ENCODE measurements around the gene NXF1.
"Not testable (repeated sequence)": the region's sequence is repeated elsewhere in the genome, so short reads cannot be mapped to it uniquely, and the experiment has no call there.

Gene NXF1

DNA sequence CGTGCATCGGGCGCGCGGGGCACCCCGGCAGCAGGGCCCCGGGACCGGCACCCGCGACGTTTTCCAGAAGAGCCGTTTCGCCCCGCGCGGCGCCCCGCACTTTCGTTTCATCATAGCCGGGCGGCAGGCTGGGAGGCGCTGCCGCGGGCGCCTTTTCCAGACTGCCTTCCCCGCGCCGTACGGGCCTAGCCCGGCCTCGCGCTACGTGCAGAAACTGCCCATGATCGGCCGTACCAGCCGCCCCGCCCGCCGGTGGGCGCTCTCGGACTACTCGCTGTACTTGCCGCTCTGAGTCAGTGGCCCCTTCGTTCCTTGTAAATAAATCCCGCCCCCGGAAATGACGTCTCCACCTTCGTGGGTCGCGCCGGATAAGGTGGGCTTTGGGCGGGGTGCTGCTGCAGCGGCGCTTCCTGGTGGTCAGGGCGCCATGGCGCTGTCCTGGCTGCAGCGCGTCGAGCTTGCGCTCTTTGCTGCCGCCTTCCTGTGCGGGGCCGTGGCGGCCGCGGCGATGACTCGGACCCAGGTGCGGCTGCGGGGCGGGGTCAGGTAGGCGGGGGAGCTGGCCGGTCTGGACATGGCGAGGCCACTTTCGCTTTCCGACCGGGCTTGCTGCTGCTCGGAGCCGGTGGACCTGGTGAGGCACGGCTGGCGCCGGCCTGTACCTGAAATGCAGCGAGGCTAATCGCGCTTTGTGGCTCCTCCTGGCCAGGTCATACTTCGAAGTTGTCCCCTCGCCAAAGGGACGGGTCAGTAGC, 18.1 kb downstream of the NXF1 start, which contains the start of gene TMEM179B:
TSS of gene TMEM179B (plus strand) at position 398 of the 755 bp plus-strand sequence. CDS start at position 428, 30 bp downstream.
- DNase-seq (ENCODE audit: low spot score) = peak; percentile 96

DNA sequence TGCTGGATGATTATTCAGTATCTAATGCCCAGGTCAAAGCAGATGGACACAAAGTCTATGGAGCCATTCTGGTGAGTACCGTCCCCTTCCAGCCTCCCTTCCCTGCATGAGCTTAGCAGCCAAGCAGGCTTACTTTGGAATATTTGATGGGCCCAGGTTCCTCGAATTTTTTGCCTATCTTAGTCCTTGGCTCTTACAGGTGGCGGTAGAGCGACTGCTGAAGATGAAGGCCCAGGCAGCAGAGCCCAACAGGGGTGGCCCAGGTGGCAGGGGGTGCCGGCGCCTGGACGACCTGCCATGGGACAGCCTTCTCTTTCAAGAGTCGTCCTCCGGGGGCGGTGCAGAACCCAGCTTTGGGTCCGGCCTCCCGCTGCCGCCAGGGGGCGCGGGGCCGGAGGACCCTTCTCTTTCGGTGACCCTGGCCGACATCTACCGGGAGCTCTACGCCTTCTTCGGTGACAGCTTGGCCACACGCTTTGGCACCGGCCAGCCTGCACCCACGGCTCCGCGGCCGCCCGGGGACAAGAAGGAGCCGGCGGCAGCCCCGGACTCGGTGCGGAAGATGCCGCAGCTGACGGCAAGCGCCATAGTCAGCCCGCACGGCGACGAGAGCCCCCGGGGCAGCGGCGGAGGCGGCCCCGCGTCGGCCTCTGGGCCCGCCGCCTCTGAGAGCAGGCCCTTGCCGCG, 18.8 kb downstream of the NXF1 start:
- peak; percentile 92 for DNase-seq (ENCODE audit: low spot score)

DNA sequence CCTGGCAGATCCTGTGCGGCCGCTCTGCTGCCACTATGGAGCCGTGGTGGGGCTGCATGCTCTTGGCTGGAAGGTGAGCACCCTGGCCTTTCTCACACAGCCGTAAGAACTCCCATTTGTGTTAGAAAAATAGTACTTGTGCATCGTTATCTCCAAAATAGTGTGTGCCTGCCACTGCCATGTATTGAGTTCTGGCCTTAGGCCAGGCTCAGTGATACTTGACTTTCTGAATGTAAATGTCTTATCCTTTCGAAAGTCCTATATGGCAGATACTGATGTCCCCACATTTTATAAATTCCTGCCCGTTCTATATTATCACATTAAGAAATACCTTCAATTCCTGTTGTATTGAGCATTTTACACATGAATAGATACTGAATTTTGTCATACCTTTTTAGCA, 22.5 kb downstream of the NXF1 start:
- DNase-seq (ENCODE audit: low spot score) = no peak

DNA sequence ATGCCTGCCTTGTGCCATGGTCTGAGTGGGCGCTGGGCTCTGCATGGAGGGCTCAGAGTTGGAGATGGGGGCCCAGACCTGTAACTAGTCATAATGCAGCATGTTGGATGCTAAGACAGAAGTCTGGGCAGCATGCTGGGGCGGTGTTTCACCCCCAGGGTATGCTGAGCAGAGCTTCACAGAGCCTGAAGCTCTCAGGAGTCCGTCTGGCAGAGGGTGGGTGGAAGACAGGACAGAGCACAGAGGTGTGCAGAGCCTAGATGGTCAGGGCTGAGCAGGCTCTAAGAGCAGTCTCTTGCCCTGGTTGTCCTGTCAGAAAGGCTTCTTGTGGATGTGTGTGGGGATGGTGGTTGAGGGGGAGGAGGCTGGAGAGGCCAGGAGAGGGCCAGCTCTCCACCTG, 26.8 kb downstream of the NXF1 start:
- DNase-seq (ENCODE audit: low spot score) = no peak

DNA sequence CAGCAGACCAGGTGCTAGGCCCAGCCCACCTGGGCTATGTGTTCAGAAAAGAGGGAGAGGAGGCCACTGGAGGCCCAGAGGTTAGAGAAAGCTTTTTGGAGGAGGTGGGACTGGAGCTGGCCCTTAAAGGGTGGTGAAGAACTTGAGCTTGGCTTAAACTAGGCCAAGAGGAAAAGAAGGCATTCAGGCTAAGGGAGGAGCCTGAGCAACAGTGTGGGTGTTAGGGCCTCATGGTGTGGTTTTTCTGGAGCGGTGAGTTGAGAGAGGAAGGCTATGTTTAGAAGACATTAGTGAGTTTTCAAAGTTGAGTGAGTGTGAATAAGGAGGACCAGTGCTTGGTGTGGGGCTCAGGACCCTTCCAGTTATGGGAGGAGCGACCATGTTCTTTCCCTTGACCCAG, 27.9 kb downstream of the NXF1 start:
- no peak for DNase-seq (ENCODE audit: low spot score)

DNA sequence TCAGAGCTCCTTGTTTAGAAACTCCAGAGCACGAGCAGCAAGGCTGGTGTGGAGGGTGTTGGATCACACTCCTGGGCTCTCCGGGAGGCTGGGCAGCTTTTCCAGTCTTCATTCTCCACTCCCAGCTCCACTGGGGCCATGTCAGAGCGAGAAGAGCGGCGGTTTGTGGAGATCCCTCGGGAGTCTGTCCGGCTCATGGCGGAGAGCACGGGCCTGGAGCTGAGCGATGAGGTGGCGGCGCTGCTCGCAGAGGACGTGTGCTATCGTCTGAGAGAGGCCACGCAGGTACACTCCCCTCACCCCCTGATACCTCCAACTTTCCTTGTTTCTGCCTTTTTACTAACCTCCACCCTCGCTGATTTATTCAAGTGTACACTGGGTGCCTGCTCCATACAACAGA, 29.6 kb downstream of the NXF1 start:
- DNase-seq (ENCODE audit: low spot score) = no peak

DNA sequence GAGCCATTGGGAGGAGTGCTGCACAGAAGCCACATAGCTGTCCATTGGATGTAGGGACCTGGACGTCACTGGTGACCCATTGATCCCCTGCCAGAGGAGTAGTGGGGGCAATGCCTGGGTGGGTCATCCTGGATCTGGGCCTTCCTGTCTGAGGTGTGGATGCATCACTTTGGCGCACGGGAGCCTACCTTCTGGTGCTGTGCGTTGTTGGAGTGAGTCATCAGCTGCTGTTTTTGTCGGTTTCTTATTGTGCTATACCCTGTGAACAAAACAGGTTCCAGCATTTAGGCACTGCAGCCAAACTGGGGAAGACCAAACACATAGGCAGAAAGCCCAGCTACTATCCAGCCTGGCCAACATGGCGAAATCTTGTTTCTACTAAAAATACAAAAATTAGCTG, 30.8 kb downstream of the NXF1 start:
- DNase-seq (ENCODE audit: low spot score) = no peak

DNA sequence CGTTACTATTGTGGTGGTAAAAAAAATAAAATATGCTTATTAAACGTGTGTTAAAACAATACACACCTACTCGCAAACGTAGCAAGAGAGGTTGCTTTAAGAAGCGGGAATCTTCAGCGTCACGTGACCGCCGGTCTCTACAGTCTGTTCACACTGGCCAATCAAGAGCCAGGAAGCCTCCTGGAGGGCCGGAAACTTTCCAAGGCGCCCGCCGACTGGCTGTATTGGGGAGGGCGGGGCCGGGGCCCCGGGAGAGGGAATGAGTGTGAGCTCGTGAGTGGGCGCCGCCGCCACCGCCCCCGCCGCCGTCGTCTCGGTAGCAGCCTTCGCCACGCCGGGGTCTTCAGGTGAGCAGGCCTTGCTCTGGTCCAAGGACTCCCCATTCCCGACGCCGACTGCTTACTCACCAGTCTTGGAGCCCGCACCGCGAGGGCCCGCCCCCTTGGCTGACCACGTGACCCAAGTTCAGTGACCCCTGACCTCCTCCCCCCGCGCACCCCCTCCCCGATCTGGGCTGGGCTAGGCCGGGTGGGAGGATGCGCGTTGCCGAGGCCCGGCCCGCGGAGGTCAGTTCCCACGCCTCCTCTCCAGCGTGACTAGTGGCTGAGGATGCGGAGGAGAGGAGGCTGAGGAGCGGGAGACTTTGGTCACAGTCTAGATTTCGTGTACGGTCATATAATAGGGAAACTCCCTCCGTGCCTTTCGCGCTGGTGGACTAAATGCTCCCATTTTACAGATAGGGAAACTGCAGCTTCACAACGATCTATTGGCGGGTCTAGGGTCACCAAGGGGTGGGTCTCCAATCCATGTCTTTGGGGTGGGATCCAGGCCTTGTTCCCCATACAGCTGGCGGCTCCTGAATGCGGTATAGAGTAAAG, 33.9 kb downstream of the NXF1 start, which contains the start of gene TAF6L:
TSS of gene TAF6L (plus strand) at position 253 of the 878 bp plus-strand sequence. CDS start 4,388 bp downstream, outside the sequence.
- peak; percentile 94 for DNase-seq (ENCODE audit: low spot score)

DNA sequence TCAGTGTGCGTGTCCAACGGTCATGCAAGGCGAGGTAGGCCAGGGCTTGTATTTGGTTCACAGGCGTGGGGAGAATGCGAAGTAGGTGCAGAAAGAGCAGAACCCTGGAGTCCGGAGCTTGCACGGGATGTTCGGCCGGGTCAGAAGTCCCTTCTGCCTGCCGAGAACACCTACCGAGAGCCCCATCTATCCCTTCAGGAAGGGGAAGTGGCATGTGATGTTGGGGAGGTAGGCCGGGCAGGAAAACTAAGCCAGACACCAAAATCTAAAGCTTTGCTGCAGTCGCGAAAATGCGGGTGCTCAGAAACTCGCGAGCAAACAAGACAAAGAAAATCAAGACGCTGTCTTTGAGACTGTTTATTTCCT, 34.5 kb downstream of the NXF1 start:
- no peak for DNase-seq (ENCODE audit: low spot score)

DNA sequence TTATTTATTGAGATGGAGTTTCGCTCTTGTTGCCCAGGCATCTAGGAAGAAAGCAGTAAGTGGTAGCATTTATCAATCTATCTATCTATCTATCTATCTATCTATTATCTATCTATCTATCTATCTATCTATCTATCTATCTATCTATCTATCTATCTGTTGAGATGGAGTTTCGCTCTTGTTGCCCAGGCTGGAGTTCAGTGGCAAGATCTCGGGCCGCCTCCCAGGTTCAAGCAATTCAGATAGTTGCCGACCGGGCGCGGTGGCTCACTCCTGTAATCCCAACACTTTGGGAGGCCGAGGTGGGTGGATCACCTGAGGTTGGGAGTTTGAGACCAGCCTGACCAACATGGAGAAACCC, 44.4 kb downstream of the NXF1 start:
- DNase-seq (ENCODE audit: low spot score) = not testable (repeated sequence)

DNA sequence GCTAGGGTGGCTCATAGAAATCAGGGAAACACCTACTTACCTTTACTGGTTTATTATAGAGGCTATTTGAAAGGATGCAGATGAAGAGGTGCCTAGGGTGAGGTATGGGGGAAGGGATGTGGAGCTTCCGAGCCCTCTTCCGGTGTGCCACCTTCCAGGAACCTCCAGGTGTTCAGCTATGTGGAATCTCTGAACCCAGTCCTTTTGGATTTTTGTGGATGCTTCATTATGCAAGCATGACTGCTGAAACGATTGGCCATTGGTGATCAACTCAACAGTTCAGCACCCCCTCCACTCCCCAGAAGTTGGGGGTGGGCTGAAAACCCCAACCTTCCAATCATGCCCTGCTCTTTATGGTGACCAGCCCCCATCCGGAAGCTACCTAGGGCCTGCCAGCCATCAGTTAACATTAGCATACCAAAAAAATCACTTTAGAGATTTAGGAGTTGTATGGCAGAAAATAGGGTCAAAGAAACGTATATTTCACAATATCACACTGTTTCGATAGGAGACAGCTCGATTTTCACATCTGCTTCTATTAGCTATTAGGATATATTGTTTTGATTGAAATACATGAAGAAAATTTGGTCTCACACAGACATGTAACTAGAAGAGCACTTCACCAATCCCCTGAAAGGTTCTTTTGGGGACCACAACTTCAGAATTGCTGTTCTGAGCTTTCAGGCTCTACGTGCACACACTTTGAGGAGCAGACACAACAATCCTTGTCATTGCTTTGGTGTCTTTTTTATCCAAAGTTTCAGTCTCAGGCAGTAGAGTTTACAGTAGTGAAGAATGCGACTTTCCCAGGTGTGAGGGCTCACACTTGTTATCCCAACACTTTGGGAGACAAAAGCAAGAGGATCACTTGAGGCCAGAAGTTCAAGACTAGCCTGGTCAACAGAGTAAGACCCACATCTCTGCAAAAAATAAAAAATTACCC, 47.1 kb downstream of the NXF1 start:
- DNase-seq (ENCODE audit: low spot score) = no peak

DNA sequence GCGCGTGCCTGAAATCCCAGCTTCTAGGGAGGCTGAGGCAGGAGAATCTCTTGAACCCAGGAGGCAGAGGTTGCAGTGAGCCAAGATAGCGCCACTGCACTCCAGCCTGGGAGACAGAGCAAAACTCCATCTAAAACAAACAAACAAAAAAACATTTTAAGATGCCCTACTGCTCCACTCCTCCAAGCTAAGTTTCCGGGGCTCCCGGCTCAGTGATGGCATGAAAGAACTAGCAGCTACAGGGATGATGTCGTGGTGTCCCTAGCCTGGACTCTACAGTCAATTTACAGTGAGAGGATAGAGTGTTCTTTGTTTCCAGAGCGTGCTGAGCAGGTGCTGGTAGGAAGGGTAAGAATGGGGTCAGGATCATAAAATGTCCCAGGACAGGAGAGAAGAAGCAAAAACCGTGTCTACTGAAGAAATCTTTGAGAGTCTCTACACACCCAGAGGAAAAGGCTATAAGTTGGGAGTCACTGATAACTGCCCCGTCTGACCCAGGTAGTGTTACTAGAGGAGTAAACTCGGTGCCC, 50.1 kb downstream of the NXF1 start:
- DNase-seq (ENCODE audit: low spot score) = no peak

DNA sequence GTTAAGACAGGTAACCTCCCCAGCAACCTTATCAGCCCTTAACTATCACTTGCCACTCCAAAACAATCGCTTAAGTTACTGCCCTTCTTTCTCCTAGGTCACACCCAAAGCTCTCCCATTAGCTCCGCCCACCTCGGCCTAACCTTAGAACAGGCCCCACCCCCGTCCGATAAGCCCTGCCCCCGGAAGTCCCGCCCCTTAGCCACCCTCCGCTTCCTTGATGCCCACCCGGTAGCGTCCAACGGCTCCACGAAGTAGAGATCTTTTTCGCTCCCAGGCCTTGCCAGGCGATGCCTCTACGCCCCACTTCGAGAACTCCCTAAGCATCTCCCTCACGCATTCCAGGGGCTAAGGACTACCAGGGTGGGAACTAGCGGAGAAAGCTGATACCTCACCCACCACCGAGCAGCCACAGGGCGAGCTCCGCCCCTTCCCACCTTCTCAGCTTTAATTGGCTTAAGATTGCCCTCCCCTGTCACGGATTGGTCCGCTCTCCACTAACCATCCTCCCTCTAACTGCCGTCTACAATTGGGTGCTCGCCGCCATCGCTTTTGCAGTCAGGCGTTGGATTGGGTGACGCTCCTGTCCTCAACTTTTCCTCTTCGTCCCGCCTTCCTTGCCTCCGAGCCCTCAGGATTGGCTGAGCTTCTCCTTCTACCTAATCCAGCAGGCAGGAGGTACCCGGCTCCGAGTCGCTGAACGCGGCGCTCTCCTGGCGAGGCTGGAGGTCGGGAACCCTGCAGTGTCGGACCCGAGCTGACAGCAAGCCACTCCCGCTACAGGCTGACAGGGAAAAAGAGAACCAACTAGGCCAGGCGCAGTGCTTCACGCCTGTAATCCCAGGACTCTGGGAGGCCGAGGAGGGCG, 51.3 kb downstream of the NXF1 start, which contains the start of gene ZBTB3:
TSS of gene ZBTB3 (minus strand) at position 425 of the 868 bp plus-strand sequence. CDS start 496 bp downstream, outside the sequence.
- DNase-seq (ENCODE audit: low spot score) = peak; percentile 94

DNA sequence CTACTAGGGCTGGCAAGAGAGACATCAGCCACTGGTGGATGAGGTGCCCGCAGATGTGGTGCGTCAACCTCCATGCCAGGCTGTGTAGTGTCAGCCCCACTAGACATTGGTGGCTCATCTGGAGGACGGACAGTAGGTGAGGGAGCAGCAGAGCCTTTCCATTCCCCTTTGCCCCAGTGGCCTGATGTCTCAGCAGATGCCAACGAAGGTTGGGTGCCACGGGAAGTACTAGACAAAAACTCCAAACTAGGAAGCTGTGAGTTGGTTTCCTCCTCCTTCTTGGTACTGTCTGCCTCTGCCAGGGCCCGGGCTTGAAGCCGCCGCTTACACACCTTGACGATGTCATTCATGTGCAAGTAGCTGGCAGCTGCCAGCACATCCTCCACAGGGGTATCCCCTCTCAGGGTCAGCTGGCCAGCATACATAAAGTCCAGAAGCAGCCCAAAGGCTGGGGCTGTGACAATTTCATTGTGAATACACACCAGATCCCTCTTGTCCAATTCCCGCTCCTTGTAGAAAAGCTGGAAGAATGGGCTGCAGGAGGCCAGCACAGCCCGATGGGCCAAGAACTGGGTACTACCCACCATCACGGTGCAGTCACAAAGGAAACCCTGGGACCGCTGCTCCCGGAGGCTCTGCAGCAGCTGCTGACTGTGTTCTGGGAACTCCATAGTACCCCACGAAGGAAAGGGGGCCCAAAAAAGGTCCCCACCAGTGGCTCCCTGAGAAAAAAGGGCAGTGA, 52.1 kb downstream of the NXF1 start:
- no peak for DNase-seq (ENCODE audit: low spot score)

DNA sequence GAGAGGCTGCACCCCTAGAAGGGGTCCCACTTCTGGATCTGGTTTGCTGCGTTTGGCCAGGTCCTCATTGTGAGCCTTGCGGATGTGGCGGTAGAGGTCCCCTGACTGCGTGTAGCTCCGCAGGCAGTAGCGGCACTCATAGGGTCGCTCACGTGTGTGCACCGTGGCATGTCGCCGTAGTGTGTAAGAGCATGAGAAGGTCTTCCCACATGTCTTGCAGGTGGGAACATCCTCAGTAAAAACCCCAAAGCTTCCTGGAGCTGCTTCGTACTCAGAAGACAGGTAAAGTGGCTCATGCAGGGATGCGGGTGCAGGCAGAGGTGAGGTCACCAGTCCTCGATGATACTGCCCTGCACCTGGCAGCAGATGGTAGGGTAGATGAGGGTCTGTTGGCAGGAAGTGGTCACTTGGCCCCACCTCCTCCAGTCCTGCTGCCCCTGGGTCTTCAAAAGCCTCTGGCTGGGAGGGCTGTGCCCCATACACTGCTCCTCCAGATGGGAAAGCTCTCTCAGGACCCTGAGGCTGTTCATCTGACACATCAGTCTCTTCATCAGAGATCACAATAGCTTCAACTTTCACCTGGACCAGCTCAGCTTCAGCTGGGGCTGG, 53.0 kb downstream of the NXF1 start:
- DNase-seq (ENCODE audit: low spot score) = no peak

DNA sequence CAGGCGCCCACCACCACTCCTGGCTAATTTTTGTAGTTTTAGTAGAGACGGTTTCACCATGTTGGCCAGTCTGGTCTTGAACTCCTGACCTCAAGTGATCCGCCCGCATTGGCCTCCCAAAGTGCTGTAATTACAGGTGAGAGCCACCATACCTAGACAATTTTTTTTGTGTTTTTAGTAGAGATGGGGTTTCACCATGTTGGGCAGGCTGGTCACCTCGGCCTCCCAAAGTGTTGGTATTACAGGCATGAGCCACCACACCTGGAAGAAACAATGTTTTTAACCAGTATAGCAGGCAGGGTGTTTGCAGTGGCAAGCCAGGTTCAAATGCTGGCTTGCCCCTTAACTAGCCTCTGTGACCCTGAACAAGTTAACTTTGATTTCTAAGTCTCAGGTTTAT, 55.3 kb downstream of the NXF1 start:
- not testable (repeated sequence) for DNase-seq (ENCODE audit: low spot score)

DNA sequence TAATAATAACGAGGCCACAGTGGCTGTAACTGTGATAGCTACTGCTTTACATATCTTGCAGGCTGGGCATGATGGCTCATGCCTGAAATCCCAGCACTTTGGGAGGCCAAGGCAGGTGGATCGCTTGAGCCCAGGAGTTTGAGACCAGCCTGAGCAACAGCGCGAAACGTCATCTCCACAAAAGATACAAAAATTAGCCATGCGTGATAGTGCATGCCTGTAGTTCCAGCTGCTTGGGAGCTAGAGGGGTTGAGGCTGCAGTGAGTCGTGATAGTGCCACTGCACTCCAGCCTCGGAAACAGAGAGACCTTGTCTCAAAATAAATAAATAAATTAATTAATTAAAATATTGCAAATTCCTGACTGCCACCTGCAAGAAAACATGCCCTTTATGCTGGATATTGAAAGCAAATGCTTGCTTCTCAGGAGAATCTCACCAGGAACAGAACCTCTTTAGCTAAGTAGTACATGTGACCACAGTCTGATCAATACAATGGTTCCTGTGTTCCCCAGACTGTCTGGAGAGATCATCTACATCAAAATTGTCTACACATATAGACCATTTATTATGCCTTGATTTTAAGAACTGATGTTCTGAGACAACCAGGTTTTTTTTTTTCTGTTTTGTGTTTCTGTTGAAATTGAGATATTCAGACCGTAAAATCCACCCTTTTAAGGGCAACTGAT, 57.6 kb downstream of the NXF1 start:
- DNase-seq (ENCODE audit: low spot score) = no peak
